Measurements from ENCODE around the gene RHEBL1. TPM values are rescaled to one million over a fixed set of nuclear protein-coding genes. Genes with fewer than 3 reads are reported as not detected.

RHEBL1 gene
- 1 to 10 TPM in 2 of 4 donors, under 1 TPM in 1, not detected in 1; 0.61 to 1.4 (median 1.2) TPM for polyA plus RNA-seq
- long read RNA-seq, donor 1, result 0 reads
- long read RNA-seq, donor 2, result 0 reads
- long read RNA-seq, donor 3, result 0 reads
- long read RNA-seq, donor 4, result 0 reads
- long read RNA-seq, donor 5, result 0 reads
- long read RNA-seq, donor 6, result 0 reads
- long read RNA-seq, donor 7, result 0 reads
- long read RNA-seq, donor 8, result 0 reads
- long read RNA-seq, donor 9, result 0 reads
- long read RNA-seq, donor 10, result 0 reads

GRCh38 chr12:49069507-49070346 is at the start of gene RHEBL1:
RHEBL1 (minus strand) TSS chr12:49069979; CDS start chr12:49069785, 194 bp downstream.
- no peak for FAIRE-seq

GRCh38 chr12:49111206-49111605 is 41.4 kb upstream of the RHEBL1 start:
- no peak for DNase-seq
- H3K9me3 ChIP-seq (ENCODE audit: control insufficient read depth in 2 of 2, insufficient read depth in 1 of 2, low read depth in 1 of 2, low read length in 1 of 2), result no peaks in the 10 kb centered on the region
- H3K36me3 ChIP-seq (ENCODE audit: control insufficient read depth in 3 of 3, insufficient read depth in 2 of 3, low read depth in 1 of 3, low read length in 3 of 3), result peaks cover 0 to 6% (median 5%) of the 10 kb centered on the region in 3 donors
- FAIRE-seq, result no peak
- peak overlapping the region in 2 of 3 donors; percentile 98 to 99 for H3K27ac ChIP-seq (ENCODE audit: low read depth in 1 of 3, low read length in 2 of 3)
- peaks cover 2 to 22% (median 8%) of the 10 kb centered on the region in 3 donors for H3K4me1 ChIP-seq (ENCODE audit: control insufficient read depth in 3 of 3, insufficient read depth in 2 of 3, low read depth in 1 of 3, low read length in 2 of 3)
- peak overlapping the region in 1 of 3 donors; percentile 96 for H3K4me3 ChIP-seq (ENCODE audit: low read depth in 1 of 3, low read length in 3 of 3)
- no peaks in the 10 kb centered on the region for H3K27me3 ChIP-seq (ENCODE audit: control insufficient read depth in 3 of 3, insufficient read depth in 3 of 3, low read length in 3 of 3)
- 24 to 35% (median 31%) methylated on average over 6 of the region's 6 CpGs for WGBS, 3 donors

More at GRCh38 chr12:49069507-49070346, at the start of gene RHEBL1:
- Histone ChIP-seq H3K4me3 (ENCODE audit: low read depth in 1 of 3, low read length in 3 of 3) (peak within 1 kb of the TSS; percentile 43 to 85 (median 66)), H3K27me3 (ENCODE audit: control insufficient read depth in 3 of 3, insufficient read depth in 3 of 3, low read length in 3 of 3) (peaks cover 0 to 6% (median 0%) of the 10 kb centered on the region in 3 donors), H3K9me3 (ENCODE audit: control insufficient read depth in 2 of 2, insufficient read depth in 1 of 2, low read depth in 1 of 2, low read length in 1 of 2) (no peaks in the 10 kb centered on the region), H3K36me3 (ENCODE audit: control insufficient read depth in 3 of 3, insufficient read depth in 2 of 3, low read depth in 1 of 3, low read length in 3 of 3) (no peaks in the 10 kb centered on the region), H3K4me1 (ENCODE audit: control insufficient read depth in 3 of 3, insufficient read depth in 2 of 3, low read depth in 1 of 3, low read length in 2 of 3) (peaks cover 0 to 13% (median 4%) of the 10 kb centered on the region in 3 donors), H3K27ac (ENCODE audit: low read depth in 1 of 3, low read length in 2 of 3) (peak within 1 kb of the TSS; percentile 46 to 84 (median 76))
- WGBS, 3 donors, result 0 to 1% (median 0%) methylated on average over 59 to 60 of the region's 60 CpGs
- peak; percentile 99 for DNase-seq

GRCh38 chr12:49110464-49111155 is 40.8 kb upstream of the RHEBL1 start, which contains the start of gene LMBR1L:
LMBR1L (minus strand) TSS chr12:49110847; CDS start chr12:49110555, 292 bp downstream.
- Histone ChIP-seq H3K4me3 (ENCODE audit: low read depth in 1 of 3, low read length in 3 of 3) (peak within 1 kb of the TSS; percentile 89 to 96 (median 95)), H3K36me3 (ENCODE audit: control insufficient read depth in 3 of 3, insufficient read depth in 2 of 3, low read depth in 1 of 3, low read length in 3 of 3) (peaks cover 0 to 12% (median 11%) of the 10 kb centered on the region in 3 donors), H3K27me3 (ENCODE audit: control insufficient read depth in 3 of 3, insufficient read depth in 3 of 3, low read length in 3 of 3) (no peaks in the 10 kb centered on the region), H3K9me3 (ENCODE audit: control insufficient read depth in 2 of 2, insufficient read depth in 1 of 2, low read depth in 1 of 2, low read length in 1 of 2) (no peaks in the 10 kb centered on the region), H3K27ac (ENCODE audit: low read depth in 1 of 3, low read length in 2 of 3) (peak within 1 kb of the TSS; percentile 89 to 99 (median 98)), H3K4me1 (ENCODE audit: control insufficient read depth in 3 of 3, insufficient read depth in 2 of 3, low read depth in 1 of 3, low read length in 2 of 3) (peaks cover 2 to 24% (median 8%) of the 10 kb centered on the region in 3 donors)
- DNase-seq (peak; percentile 98 to 99), FAIRE-seq (no peak)
- WGBS, 3 donors, result 0 to 1% (median 0%) methylated on average over 41 to 43 of the region's 43 CpGs

- 3 to 6% (median 4%) methylated on average over 29 to 33 of the region's 33 CpGs for WGBS, 3 donors
- no peaks in the 10 kb centered on the region for H3K9me3 ChIP-seq (ENCODE audit: control insufficient read depth in 2 of 2, insufficient read depth in 1 of 2, low read depth in 1 of 2, low read length in 1 of 2)
- peaks cover 2 to 27% (median 8%) of the 10 kb centered on the region in 3 donors for H3K4me1 ChIP-seq (ENCODE audit: control insufficient read depth in 3 of 3, insufficient read depth in 2 of 3, low read depth in 1 of 3, low read length in 2 of 3)
- H3K27ac ChIP-seq (ENCODE audit: low read depth in 1 of 3, low read length in 2 of 3), result peak overlapping the region; percentile 89 to 99 (median 98)
- peak overlapping the region; percentile 89 to 96 (median 95) for H3K4me3 ChIP-seq (ENCODE audit: low read depth in 1 of 3, low read length in 3 of 3)
- no peaks in the 10 kb centered on the region for H3K27me3 ChIP-seq (ENCODE audit: control insufficient read depth in 3 of 3, insufficient read depth in 3 of 3, low read length in 3 of 3)
- peak in 1 of 2 donors; percentile 50 for DNase-seq
- no peak for FAIRE-seq
- H3K36me3 ChIP-seq (ENCODE audit: control insufficient read depth in 3 of 3, insufficient read depth in 2 of 3, low read depth in 1 of 3, low read length in 3 of 3), result peaks cover 0 to 20% (median 15%) of the 10 kb centered on the region in 3 donors
Observed at GRCh38 chr12:49109641-49110463, 40.1 kb upstream of the RHEBL1 start.

GRCh38 chr12:49108958-49109404 is 39.2 kb upstream of the RHEBL1 start:
- Histone ChIP-seq H3K27ac (ENCODE audit: low read depth in 1 of 3, low read length in 2 of 3) (peak overlapping the region; percentile 77 to 99 (median 98)), H3K9me3 (ENCODE audit: control insufficient read depth in 2 of 2, insufficient read depth in 1 of 2, low read depth in 1 of 2, low read length in 1 of 2) (no peaks in the 10 kb centered on the region), H3K27me3 (ENCODE audit: control insufficient read depth in 3 of 3, insufficient read depth in 3 of 3, low read length in 3 of 3) (no peaks in the 10 kb centered on the region), H3K4me1 (ENCODE audit: control insufficient read depth in 3 of 3, insufficient read depth in 2 of 3, low read depth in 1 of 3, low read length in 2 of 3) (peaks cover 2 to 27% (median 8%) of the 10 kb centered on the region in 3 donors), H3K4me3 (ENCODE audit: low read depth in 1 of 3, low read length in 3 of 3) (peak overlapping the region in 2 of 3 donors; percentile 89 to 96), H3K36me3 (ENCODE audit: control insufficient read depth in 3 of 3, insufficient read depth in 2 of 3, low read depth in 1 of 3, low read length in 3 of 3) (peaks cover 0 to 27% (median 18%) of the 10 kb centered on the region in 3 donors)
- FAIRE-seq (no peak), DNase-seq (peak; percentile 90 to 92)
- 14 to 29% (median 22%) methylated on average over 4 of the region's 4 CpGs for WGBS, 3 donors

GRCh38 chr12:49105504-49106084 is 35.8 kb upstream of the RHEBL1 start:
- peaks cover 2 to 27% (median 8%) of the 10 kb centered on the region in 3 donors for H3K4me1 ChIP-seq (ENCODE audit: control insufficient read depth in 3 of 3, insufficient read depth in 2 of 3, low read depth in 1 of 3, low read length in 2 of 3)
- peak overlapping the region in 1 of 3 donors; percentile 52 for H3K27ac ChIP-seq (ENCODE audit: low read depth in 1 of 3, low read length in 2 of 3)
- WGBS, 3 donors, result 79 to 91% (median 88%) methylated on average over 9 of the region's 9 CpGs
- no peaks in the 10 kb centered on the region for H3K27me3 ChIP-seq (ENCODE audit: control insufficient read depth in 3 of 3, insufficient read depth in 3 of 3, low read length in 3 of 3)
- H3K36me3 ChIP-seq (ENCODE audit: control insufficient read depth in 3 of 3, insufficient read depth in 2 of 3, low read depth in 1 of 3, low read length in 3 of 3), result peaks cover 7 to 59% (median 34%) of the 10 kb centered on the region in 3 donors
- no peaks in the 10 kb centered on the region for H3K9me3 ChIP-seq (ENCODE audit: control insufficient read depth in 2 of 2, insufficient read depth in 1 of 2, low read depth in 1 of 2, low read length in 1 of 2)
- no peak overlapping the region for H3K4me3 ChIP-seq (ENCODE audit: low read depth in 1 of 3, low read length in 3 of 3)
- FAIRE-seq (no peak), DNase-seq (no peak)

- Histone ChIP-seq H3K36me3 (ENCODE audit: control insufficient read depth in 3 of 3, insufficient read depth in 2 of 3, low read depth in 1 of 3, low read length in 3 of 3) (peaks cover 7 to 64% (median 40%) of the 10 kb centered on the region in 3 donors), H3K27me3 (ENCODE audit: control insufficient read depth in 3 of 3, insufficient read depth in 3 of 3, low read length in 3 of 3) (no peaks in the 10 kb centered on the region), H3K27ac (ENCODE audit: low read depth in 1 of 3, low read length in 2 of 3) (no peak overlapping the region), H3K9me3 (ENCODE audit: control insufficient read depth in 2 of 2, insufficient read depth in 1 of 2, low read depth in 1 of 2, low read length in 1 of 2) (no peaks in the 10 kb centered on the region), H3K4me3 (ENCODE audit: low read depth in 1 of 3, low read length in 3 of 3) (no peak overlapping the region), H3K4me1 (ENCODE audit: control insufficient read depth in 3 of 3, insufficient read depth in 2 of 3, low read depth in 1 of 3, low read length in 2 of 3) (peaks cover 2 to 27% (median 8%) of the 10 kb centered on the region in 3 donors)
- DNase-seq (no peak), FAIRE-seq (no peak)
- WGBS, 3 donors, result 56 to 81% (median 69%) methylated on average over 3 of the region's 3 CpGs
Observed at GRCh38 chr12:49104822-49105221, 35.0 kb upstream of the RHEBL1 start.
